Liver (tissue), 9 donors: Measurements from ENCODE around the gene NSDHL. TPM values are rescaled to one million over a fixed set of nuclear protein-coding genes. Genes with fewer than 3 reads are reported as not detected.

Experiments
- DNase-seq: peaks from one replicate; pipeline ENCODE4 v3.0.0-alpha.2; 2017; ENCODE audit warnings: low spot score
- H3K27ac ChIP-seq, 2 donors: one replicate each; pipeline ENCODE4 v1.7.0; 2013; ENCODE audit warnings: inconsistent platforms in 2 of 2, low read length in 2 of 2, control low read depth in 1 of 2, low read depth in 1 of 2, mild to moderate bottlenecking in 1 of 2
- H3K27me3 ChIP-seq, 4 donors: one replicate each; pipeline versions ENCODE4 v1.6.1 to v1.7.0; 2013; ENCODE audit warnings: low read length in 3 of 4, inconsistent platforms in 1 of 4, mild to moderate bottlenecking in 1 of 4, moderate library complexity in 1 of 4; ENCODE audit not compliant: control insufficient read depth in 4 of 4, insufficient read depth in 4 of 4
- H3K36me3 ChIP-seq, 4 donors: one replicate each; pipeline versions ENCODE4 v1.6.1 to v1.7.0; 2013; ENCODE audit warnings: low read length in 3 of 4, mild to moderate bottlenecking in 3 of 4, low read depth in 1 of 4, moderate library complexity in 1 of 4; ENCODE audit not compliant: control insufficient read depth in 4 of 4, insufficient read depth in 3 of 4
- H3K4me1 ChIP-seq, 4 donors: one replicate each; pipeline versions ENCODE4 v1.6.1 to v1.7.0; 2013; ENCODE audit warnings: low read length in 3 of 4, mild to moderate bottlenecking in 3 of 4, moderate library complexity in 1 of 4; ENCODE audit not compliant: control insufficient read depth in 4 of 4, insufficient read depth in 4 of 4
- H3K4me3 ChIP-seq, 3 donors: one replicate each; pipeline versions ENCODE4 v1.6.1 to v1.7.0; 2013; ENCODE audit warnings: low read length in 3 of 3, control low read depth in 1 of 3, low read depth in 1 of 3, mild to moderate bottlenecking in 1 of 3
- H3K9ac ChIP-seq, 2 donors: one replicate each; pipeline ENCODE4 v1.7.0; 2013; ENCODE audit warnings: low read length in 2 of 2, mild to moderate bottlenecking in 2 of 2, moderate library complexity in 2 of 2, control low read depth in 1 of 2, low read depth in 1 of 2
- H3K9me3 ChIP-seq, 4 donors: one replicate each; pipeline versions ENCODE4 v1.6.1 to v1.7.0; 2013; ENCODE audit warnings: low read length in 3 of 4; ENCODE audit not compliant: control insufficient read depth in 4 of 4
- FOXA1 ChIP-seq: IDR thresholded peaks from 2 replicates; pipeline ENCODE4 v1.6.1; 2016; ENCODE audit warnings: antibody characterized with exemption
- FOXA2 ChIP-seq: IDR thresholded peaks from 2 replicates; pipeline ENCODE4 v1.6.1; 2016; ENCODE audit warnings: antibody characterized with exemption
- GABPA ChIP-seq, 2 donors: IDR thresholded peaks in 1 of 2; conservative IDR thresholded peaks in 1 of 2; 2 replicates each; pipeline ENCODE4 v1.6.1; 2016; ENCODE audit warnings: antibody characterized with exemption in 2 of 2, mild to moderate bottlenecking in 1 of 2, moderate library complexity in 1 of 2
- HNF4A ChIP-seq, 2 donors: conservative IDR thresholded peaks; 2 replicates each; pipeline ENCODE4 v1.6.1; 2016; ENCODE audit warnings: antibody characterized with exemption in 2 of 2, mild to moderate bottlenecking in 2 of 2
- HNF4G ChIP-seq: IDR thresholded peaks from 2 replicates; pipeline ENCODE4 v1.6.1; 2016; ENCODE audit warnings: antibody characterized with exemption
- NR2F2 ChIP-seq: IDR thresholded peaks from 2 replicates; pipeline ENCODE4 v1.6.1; 2016; ENCODE audit warnings: antibody characterized with exemption
- RAD21 ChIP-seq, 2 donors: IDR thresholded peaks; 2 replicates each; pipeline ENCODE4 v1.6.1; 2016; ENCODE audit warnings: antibody characterized with exemption in 2 of 2, mild to moderate bottlenecking in 2 of 2
- RXRA ChIP-seq, 2 donors: IDR thresholded peaks; 2 replicates each; pipeline ENCODE4 v1.6.1; 2017 to 2018; ENCODE audit warnings: antibody characterized with exemption in 2 of 2, mild to moderate bottlenecking in 1 of 2
- SP1 ChIP-seq: IDR thresholded peaks from 2 replicates; pipeline ENCODE4 v1.6.1; 2018; ENCODE audit warnings: antibody characterized with exemption, mild to moderate bottlenecking
- YY1 ChIP-seq: IDR thresholded peaks from 2 replicates; pipeline ENCODE4 v1.6.1; 2016; ENCODE audit warnings: antibody characterized with exemption, mild to moderate bottlenecking
- WGBS: extraction: QIAGEN DNeasy Blood & Tissue Kit; methylation state at CpG from one replicate; pipeline ENCODE4 v1.1.7; 2013; 5-methylcytosine and 5-hydroxymethylcytosine counted together
- polyA plus RNA-seq, 2 donors: library from polyadenylated mRNA; stranded (reverse) in 1 of 2; unstranded in 1 of 2; fragments of 200-250 nt in 1 of 2; fragments of >200 nt in 1 of 2; fragmentation: Nextera tagmentation in 1 of 2; extraction: Ambion mirVana in 1 of 2; gene quantifications; one replicate each; pipeline versions ENCODE4 v1.2.1 to v1.2.3, GENCODE V29; 2013 to 2015
- total RNA-seq, 2 donors: library from RNA; depleted of rRNA; stranded (reverse); fragments of >200 nt; gene quantifications; one replicate each; pipeline ENCODE4 v1.2.3, GENCODE V29; 2014
- TF ChIP-seq, protein P1 (sequence below): IDR thresholded peaks from 2 replicates; pipeline ENCODE4 v1.6.1; 2016; ENCODE audit warnings: antibody characterized with exemption
- TF ChIP-seq, protein P2 (sequence below): IDR thresholded peaks from 2 replicates; pipeline ENCODE4 v1.6.1; 2016; ENCODE audit warnings: antibody characterized with exemption
- TF ChIP-seq, protein P3 (sequence below): fragments of 150-350 bp; IDR thresholded peaks from 2 replicates; pipeline ENCODE4 v1.5.1; 2017; ENCODE audit warnings: improper control_type of control experiment, low read depth, low read length; ENCODE audit not compliant: missing input control
- TF ChIP-seq, protein P4 (sequence below): IDR thresholded peaks from 2 replicates; pipeline ENCODE4 v1.6.1; 2016; ENCODE audit warnings: antibody characterized with exemption
- donor health status: healthy.
- donor health status: healthy.
- donor health status: healthy.
- donor health status: healthy.
- donor health status: healthy.

Gene NSDHL
- total and polyA plus RNA-seq, 4 donors: 23.8 to 63.6 (median 38.6) TPM

DNA sequence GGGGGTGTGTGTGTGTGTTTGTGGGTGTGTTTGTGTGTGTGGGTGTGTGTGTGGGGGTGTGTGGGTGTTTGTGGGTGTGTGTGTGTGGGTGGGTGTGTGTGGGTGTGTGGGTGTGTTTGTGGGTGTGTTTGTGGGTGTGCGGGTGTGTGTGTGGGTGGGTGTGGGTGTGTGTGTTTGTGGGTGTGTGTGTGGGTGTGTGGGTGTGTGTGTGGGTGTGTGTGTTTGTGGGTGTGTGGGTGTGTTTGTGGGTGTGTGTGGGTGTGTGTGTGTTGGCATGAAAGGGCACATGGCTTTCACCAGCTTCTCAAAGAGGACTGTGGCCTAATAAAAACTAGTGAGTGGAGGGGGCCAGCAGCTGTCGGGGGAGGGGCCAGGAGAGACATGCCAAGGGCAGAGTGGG lies 41.7 kb downstream of the NSDHL start:
- no peak overlapping the region for H3K9ac ChIP-seq
- TF ChIP-seq, protein P1, sequence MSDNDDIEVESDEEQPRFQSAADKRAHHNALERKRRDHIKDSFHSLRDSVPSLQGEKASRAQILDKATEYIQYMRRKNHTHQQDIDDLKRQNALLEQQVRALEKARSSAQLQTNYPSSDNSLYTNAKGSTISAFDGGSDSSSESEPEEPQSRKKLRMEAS: no peak
- TF ChIP-seq RXRA (IDR thresholded peaks at IDR 0.05) (no peak), GABPA (IDR thresholded peaks at IDR 0.05 in 1 of 2, conservative IDR thresholded peaks at IDR 0.05 in 1 of 2) (no peak), FOXA1 (no peak), RAD21 (IDR thresholded peaks at IDR 0.05) (no peak), HNF4G (no peak), YY1 (no peak), HNF4A (conservative IDR thresholded peaks at IDR 0.05) (no peak), SP1 (no peak), NR2F2 (no peak)
- TF ChIP-seq, protein P2, sequence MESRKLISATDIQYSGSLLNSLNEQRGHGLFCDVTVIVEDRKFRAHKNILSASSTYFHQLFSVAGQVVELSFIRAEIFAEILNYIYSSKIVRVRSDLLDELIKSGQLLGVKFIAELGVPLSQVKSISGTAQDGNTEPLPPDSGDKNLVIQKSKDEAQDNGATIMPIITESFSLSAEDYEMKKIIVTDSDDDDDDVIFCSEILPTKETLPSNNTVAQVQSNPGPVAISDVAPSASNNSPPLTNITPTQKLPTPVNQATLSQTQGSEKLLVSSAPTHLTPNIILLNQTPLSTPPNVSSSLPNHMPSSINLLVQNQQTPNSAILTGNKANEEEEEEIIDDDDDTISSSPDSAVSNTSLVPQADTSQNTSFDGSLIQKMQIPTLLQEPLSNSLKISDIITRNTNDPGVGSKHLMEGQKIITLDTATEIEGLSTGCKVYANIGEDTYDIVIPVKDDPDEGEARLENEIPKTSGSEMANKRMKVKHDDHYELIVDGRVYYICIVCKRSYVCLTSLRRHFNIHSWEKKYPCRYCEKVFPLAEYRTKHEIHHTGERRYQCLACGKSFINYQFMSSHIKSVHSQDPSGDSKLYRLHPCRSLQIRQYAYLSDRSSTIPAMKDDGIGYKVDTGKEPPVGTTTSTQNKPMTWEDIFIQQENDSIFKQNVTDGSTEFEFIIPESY: no peak
- TF ChIP-seq, protein P3, sequence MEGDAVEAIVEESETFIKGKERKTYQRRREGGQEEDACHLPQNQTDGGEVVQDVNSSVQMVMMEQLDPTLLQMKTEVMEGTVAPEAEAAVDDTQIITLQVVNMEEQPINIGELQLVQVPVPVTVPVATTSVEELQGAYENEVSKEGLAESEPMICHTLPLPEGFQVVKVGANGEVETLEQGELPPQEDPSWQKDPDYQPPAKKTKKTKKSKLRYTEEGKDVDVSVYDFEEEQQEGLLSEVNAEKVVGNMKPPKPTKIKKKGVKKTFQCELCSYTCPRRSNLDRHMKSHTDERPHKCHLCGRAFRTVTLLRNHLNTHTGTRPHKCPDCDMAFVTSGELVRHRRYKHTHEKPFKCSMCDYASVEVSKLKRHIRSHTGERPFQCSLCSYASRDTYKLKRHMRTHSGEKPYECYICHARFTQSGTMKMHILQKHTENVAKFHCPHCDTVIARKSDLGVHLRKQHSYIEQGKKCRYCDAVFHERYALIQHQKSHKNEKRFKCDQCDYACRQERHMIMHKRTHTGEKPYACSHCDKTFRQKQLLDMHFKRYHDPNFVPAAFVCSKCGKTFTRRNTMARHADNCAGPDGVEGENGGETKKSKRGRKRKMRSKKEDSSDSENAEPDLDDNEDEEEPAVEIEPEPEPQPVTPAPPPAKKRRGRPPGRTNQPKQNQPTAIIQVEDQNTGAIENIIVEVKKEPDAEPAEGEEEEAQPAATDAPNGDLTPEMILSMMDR: no peak
- TF ChIP-seq, protein P4, sequence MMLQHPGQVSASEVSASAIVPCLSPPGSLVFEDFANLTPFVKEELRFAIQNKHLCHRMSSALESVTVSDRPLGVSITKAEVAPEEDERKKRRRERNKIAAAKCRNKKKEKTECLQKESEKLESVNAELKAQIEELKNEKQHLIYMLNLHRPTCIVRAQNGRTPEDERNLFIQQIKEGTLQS: no peak
- H3K36me3 ChIP-seq: peaks cover under 1 to 26% (median 15%) of the 10 kb centered on the region in 4 donors
- no peak for DNase-seq
- H3K4me3 ChIP-seq: no peak overlapping the region
- no peak overlapping the region for H3K27ac ChIP-seq
- no peaks in the 10 kb centered on the region for H3K9me3 ChIP-seq
- H3K27me3 ChIP-seq: no peaks in the 10 kb centered on the region
- no peaks in the 10 kb centered on the region for H3K4me1 ChIP-seq
- 50% methylated on average over 2 of the region's 2 CpGs for WGBS

GRCh38 chrX:152873361-152873760 lies 42.5 kb downstream of the NSDHL start:
- Histone ChIP-seq H3K9ac (no peak overlapping the region), H3K36me3 (peaks cover 0 to 22% (median 13%) of the 10 kb centered on the region in 4 donors), H3K27ac (no peak overlapping the region), H3K27me3 (no peaks in the 10 kb centered on the region), H3K4me1 (no peaks in the 10 kb centered on the region), H3K9me3 (no peaks in the 10 kb centered on the region), H3K4me3 (no peak overlapping the region)
- DNase-seq: no peak
- WGBS: 89% methylated on average over 2 of the region's 2 CpGs
- no peak for TF ChIP-seq FOXA2
- TF ChIP-seq, protein P4: no peak
- no peak for TF ChIP-seq SP1
- no peak for TF ChIP-seq RAD21 (IDR thresholded peaks at IDR 0.05)
